ENCODE measurements around the gene SMCO4. TPM values are rescaled to one million over a fixed set of nuclear protein-coding genes. Genes with fewer than 3 reads are reported as not detected.

SMCO4 gene
- total and polyA plus RNA-seq, 2 of the 8 experiments (the other 6 are each of a cell fraction or from before 2014, with no cell fraction given), result 33.2 to 53.9 TPM

DNA sequence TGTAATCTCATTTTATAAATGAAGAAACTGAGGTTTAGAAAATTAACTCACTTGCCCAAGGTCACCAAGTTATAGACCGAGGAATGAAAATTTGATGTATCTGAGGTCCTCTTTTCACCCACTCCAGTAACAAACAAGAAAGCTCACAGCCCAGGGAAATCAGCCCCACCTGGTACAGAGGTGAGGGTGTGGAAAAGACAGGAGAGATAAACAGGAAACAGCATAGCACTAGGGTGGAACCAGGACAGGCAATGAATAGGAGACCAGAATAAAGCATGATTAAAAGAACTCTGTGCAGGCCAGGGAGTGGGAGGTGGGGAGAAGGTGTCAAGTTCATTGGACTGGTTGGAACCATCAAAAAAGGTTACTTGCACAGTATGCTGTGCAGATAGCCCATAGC is 46.2 kb upstream of the SMCO4 start:
- H3K9me3 ChIP-seq (ENCODE audit: insufficient read depth in 2 of 2, low read depth in 1 of 2, low read length in 1 of 2), result no peaks in the 10 kb centered on the region
- no peaks in the 10 kb centered on the region for H4K20me1 ChIP-seq (replicated peaks in 1 of 2; ENCODE audit: control insufficient read depth in 1 of 2, insufficient read depth in 2 of 2, low read length in 2 of 2)
- no peak for FAIRE-seq
- no peak overlapping the region for H2BK5ac ChIP-seq (ENCODE audit: low read depth, low read length)
- H3K27ac ChIP-seq (ENCODE audit: low read depth, low read length), result no peak overlapping the region
- DNase-seq (ENCODE audit: low read depth in 1 of 2, low spot score in 2 of 2), result no peak
- no peak overlapping the region for H3K56ac ChIP-seq (replicated peaks; ENCODE audit: insufficient read length, low read depth, low read length)
- H3K79me1 ChIP-seq (ENCODE audit: low read depth, low read length), result no peaks in the 10 kb centered on the region
- POLR2A ChIA-PET (ENCODE audit: partially characterized antibody), result interaction anchor here (0.6 kb wide), 1 partner anchor 151 kb away, joined by 3 read pairs; no protein-coding TSS in a partner anchor
- no peak overlapping the region for H3K23ac ChIP-seq (ENCODE audit: insufficient read length)
- no peaks in the 10 kb centered on the region for H3K4me1 ChIP-seq (replicated peaks in 1 of 4; ENCODE audit: control insufficient read depth in 3 of 4, insufficient read depth in 4 of 4, low read length in 3 of 4)
- no peak overlapping the region for H3K18ac ChIP-seq (ENCODE audit: extremely low read depth, low read length)
- no peak overlapping the region for H3K4me3 ChIP-seq (ENCODE audit: extremely low read depth in 1 of 4, insufficient read depth in 2 of 4, low read depth in 3 of 4, low read length in 4 of 4)
- H3K27me3 ChIP-seq (replicated peaks in 1 of 4; ENCODE audit: control insufficient read depth in 3 of 4, extremely low read depth in 1 of 4, insufficient read depth in 3 of 4, low read length in 3 of 4), result no peaks in the 10 kb centered on the region
- H4K5ac ChIP-seq (ENCODE audit: insufficient read length, low read depth, low read length), result no peak overlapping the region
- H2BK120ac ChIP-seq (replicated peaks; ENCODE audit: low read depth, low read length), result no peak overlapping the region
- H3K36me3 ChIP-seq (ENCODE audit: control insufficient read depth in 2 of 4, insufficient read depth in 4 of 4, low read length in 3 of 4), result no peaks in the 10 kb centered on the region
- H2AK5ac ChIP-seq (ENCODE audit: low read depth, low read length), result no peak overlapping the region
- H2BK15ac ChIP-seq (ENCODE audit: low read length), result no peak overlapping the region
- CTCF ChIA-PET (ENCODE audit: partially characterized antibody), result no interaction called here
- H3K4ac ChIP-seq (replicated peaks; ENCODE audit: insufficient read length, low read depth, low read length), result no peak overlapping the region
- no peak overlapping the region for H3K4me2 ChIP-seq (ENCODE audit: insufficient read depth in 1 of 2, low read depth in 2 of 2, low read length in 2 of 2)
- no peak overlapping the region for H2AFZ ChIP-seq (ENCODE audit: low read length)
- H3K9ac ChIP-seq (replicated peaks in 1 of 4; ENCODE audit: extremely low read depth in 1 of 4, low read depth in 3 of 4, low read length in 3 of 4), result no peak overlapping the region
- H4K8ac ChIP-seq (ENCODE audit: extremely low read depth, insufficient read depth, low read length), result no peak overlapping the region
- no peaks in the 10 kb centered on the region for H3K79me2 ChIP-seq (ENCODE audit: control insufficient read depth in 1 of 2, insufficient read depth in 2 of 2, low read length in 2 of 2)
- no peak overlapping the region for H2BK20ac ChIP-seq (ENCODE audit: low read length)
- no peak overlapping the region for H3K14ac ChIP-seq (ENCODE audit: insufficient read length)
- H4K91ac ChIP-seq (replicated peaks; ENCODE audit: insufficient read length, low read length), result no peak overlapping the region
- H2BK12ac ChIP-seq (ENCODE audit: low read depth, low read length), result no peak overlapping the region
- no peaks in the 10 kb centered on the region for H3K23me2 ChIP-seq (ENCODE audit: low read depth, low read length)
- WGBS, 2 experiments (ENCODE audit: extremely low coverage in 1 of 2, insufficient coverage in 1 of 2, insufficient read length in 1 of 2, insufficient replicate concordance in 2 of 2, low coverage in 1 of 2, low lambda C conversion rate in 2 of 2, missing lambda C conversion rate in 1 of 2), result 94% methylated on average over 1 of the region's 1 CpG; no CpG with 5 or more reads in 1 of the 2 experiments
- TF ChIP-seq NANOG (IDR thresholded peaks at IDR 0.05; ENCODE audit: insufficient read depth, low read depth, low read length, poor library complexity, severe bottlenecking) (no peak), POU5F1 (IDR thresholded peaks at IDR 0.05; ENCODE audit: low read depth, low read length) (no peak), RXRA (IDR thresholded peaks at IDR 0.05; ENCODE audit: insufficient read depth, low read depth, low read length) (no peak), USF2 (IDR thresholded peaks at IDR 0.05; ENCODE audit: low read length) (no peak), SAP30 (IDR thresholded peaks at IDR 0.05; ENCODE audit: insufficient read depth, insufficient replicate concordance, low read length) (no peak), SP1 (IDR thresholded peaks at IDR 0.05; ENCODE audit: low read depth, low read length) (no peak), SP4 (IDR thresholded peaks at IDR 0.05; ENCODE audit: low read length) (no peak), RFX5 (IDR thresholded peaks at IDR 0.05; ENCODE audit: borderline replicate concordance, low read depth, low read length) (no peak), JUN (IDR thresholded peaks at IDR 0.05; ENCODE audit: low read depth, low read length) (no peak), TAF1 (IDR thresholded peaks at IDR 0.05; ENCODE audit: low read depth, low read length) (no peak), HDAC6 (IDR thresholded peaks at IDR 0.05; ENCODE audit: low read depth, low read length) (no peak)
- TF ChIP-seq, protein P1, sequence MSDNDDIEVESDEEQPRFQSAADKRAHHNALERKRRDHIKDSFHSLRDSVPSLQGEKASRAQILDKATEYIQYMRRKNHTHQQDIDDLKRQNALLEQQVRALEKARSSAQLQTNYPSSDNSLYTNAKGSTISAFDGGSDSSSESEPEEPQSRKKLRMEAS (IDR thresholded peaks at IDR 0.05), result no peak
- TF ChIP-seq, protein P2, sequence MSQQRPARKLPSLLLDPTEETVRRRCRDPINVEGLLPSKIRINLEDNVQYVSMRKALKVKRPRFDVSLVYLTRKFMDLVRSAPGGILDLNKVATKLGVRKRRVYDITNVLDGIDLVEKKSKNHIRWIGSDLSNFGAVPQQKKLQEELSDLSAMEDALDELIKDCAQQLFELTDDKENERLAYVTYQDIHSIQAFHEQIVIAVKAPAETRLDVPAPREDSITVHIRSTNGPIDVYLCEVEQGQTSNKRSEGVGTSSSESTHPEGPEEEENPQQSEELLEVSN (IDR thresholded peaks at IDR 0.05), result no peak
